ENCODE results near the gene CNTNAP2.

CNTNAP2 gene

GRCh38 chr7:148083448-148083847 is 1966.8 kb downstream of the CNTNAP2 start:
- no peak for TF ChIP-seq CTCF (IDR thresholded peaks at IDR 0.05)
- Histone ChIP-seq H3K27ac (no peak overlapping the region), H3K4me3 (no peak overlapping the region)
- DNase-seq (ENCODE audit: low spot score), result no peak

GRCh38 chr7:148084138-148084537 is 1967.5 kb downstream of the CNTNAP2 start:
- TF ChIP-seq CTCF (IDR thresholded peaks at IDR 0.05), result peak; percentile 34
- no peak for DNase-seq (ENCODE audit: low spot score)
- Histone ChIP-seq H3K4me3 (no peak overlapping the region), H3K27ac (no peak overlapping the region)

DNA sequence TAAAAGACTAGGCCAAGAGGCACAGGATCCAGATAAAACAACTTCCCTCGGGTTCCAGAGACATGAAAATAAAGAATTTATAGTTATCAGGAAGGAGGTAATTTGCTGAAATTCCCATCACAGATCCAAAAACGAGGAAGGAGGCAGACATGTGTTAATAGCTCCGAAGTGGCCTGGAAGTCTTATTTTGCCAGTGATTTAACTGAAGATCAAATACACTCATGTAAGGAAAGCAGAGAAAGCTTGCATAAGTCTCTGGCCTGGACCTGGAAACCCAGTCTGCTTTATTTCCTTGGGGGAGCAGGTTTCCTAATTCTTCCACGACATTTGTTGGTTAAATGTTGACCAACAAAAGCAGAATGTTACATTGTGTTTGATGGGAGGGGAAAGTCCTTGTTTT is 1975.3 kb downstream of the CNTNAP2 start:
- H3K27ac ChIP-seq, result no peak overlapping the region
- TF ChIP-seq CTCF (IDR thresholded peaks at IDR 0.05), result no peak
- no peak overlapping the region for H3K4me3 ChIP-seq
- DNase-seq (ENCODE audit: low spot score), result no peak

DNA sequence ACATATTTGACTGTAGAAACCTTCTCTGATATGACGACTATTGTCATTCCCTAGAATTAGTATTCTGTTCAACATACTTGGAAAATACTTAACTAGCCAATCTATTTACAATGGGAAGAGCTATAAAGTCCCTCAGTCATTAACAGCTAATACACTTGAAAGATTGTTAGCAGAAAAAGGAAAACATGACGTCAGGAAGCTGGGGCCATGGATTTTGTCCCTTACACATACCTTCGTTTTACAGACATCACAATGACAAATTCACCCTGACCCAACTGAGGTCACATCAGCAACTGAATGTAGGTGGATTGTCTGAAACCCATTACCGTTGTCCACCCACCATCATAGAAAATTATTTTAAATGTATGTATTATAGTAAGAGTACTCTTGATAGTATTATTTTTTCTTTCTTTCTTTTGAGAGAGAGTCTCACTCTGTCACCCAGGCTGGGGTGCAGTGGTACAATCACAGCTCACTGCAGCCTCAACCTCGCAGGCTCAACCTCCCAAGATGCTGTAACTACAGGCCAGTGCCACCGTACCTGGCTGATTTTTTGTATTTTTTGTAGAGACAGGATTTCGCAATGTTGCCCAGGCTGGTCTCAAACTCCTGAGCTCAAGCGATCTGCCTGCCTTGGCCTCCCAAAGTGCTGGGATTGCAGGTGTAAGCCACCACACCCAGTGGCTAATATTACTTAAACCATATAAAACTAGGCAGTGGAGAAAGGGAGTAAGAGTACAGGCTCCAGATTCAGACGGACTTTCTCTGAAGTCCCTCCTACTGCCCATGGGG is 1977.0 kb downstream of the CNTNAP2 start:
- TF ChIP-seq CTCF (IDR thresholded peaks at IDR 0.05), result no peak
- H3K27ac ChIP-seq, result no peak overlapping the region
- no peak overlapping the region for H3K4me3 ChIP-seq
- DNase-seq (ENCODE audit: low spot score), result no peak

GRCh38 chr7:148095066-148095465 is 1978.5 kb downstream of the CNTNAP2 start:
- H3K27ac ChIP-seq, result no peak overlapping the region
- TF ChIP-seq CTCF (IDR thresholded peaks at IDR 0.05), result no peak
- DNase-seq (ENCODE audit: low spot score), result no peak
- no peak overlapping the region for H3K4me3 ChIP-seq

DNA sequence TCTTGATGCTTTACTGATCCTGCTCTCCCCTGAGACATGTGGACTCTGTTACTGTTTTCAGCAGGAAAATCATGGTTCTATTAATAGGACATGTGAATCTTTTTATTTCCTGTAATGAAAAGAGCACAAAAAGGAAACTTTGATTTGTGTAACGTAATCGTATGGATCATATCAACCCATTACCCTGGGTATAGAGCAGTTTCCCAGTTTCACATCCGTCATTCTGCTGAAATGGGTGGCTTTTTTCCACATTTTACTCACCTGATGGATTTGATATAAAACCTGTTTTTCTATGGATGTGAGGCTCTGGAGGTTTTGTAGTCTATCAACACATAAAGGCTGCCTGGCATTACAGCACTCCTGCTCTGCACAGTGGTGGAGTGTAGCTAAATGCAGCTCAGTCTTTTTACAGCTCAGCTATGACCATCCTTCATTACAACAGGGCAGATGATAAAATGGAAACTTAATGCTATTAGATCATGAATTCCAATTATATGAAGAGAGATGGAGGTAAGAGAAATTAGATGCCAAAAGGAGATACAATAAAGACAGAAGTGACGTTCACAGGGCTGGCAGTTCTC is 1987.6 kb downstream of the CNTNAP2 start:
- Histone ChIP-seq H3K4me3 (no peak overlapping the region), H3K27ac (no peak overlapping the region)
- no peak for TF ChIP-seq CTCF (IDR thresholded peaks at IDR 0.05)
- no peak for DNase-seq (ENCODE audit: low spot score)

DNA sequence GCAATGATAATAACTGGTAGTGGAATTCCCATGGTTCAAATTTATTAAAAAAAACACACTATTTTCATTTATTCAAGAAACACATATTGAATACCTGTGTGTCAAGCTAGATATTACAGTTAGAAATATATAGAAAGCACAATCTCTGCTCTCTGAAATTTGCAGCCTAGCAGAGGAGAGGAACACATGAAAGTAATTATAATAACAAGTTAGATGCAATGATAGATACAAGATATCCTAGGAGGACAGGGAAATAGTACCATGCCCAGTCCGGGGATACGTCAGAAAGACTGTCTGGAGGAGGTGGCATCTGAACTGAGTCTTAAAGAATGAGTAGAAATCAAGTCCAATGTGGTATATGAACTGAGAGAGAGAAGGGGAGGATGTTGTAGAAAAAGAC is 1988.3 kb downstream of the CNTNAP2 start:
- no peak for TF ChIP-seq CTCF (IDR thresholded peaks at IDR 0.05)

More for the DNA sequence above, 1988.3 kb downstream of the CNTNAP2 start:
- Histone ChIP-seq H3K27ac (no peak overlapping the region), H3K4me3 (no peak overlapping the region)
- DNase-seq (ENCODE audit: low spot score), result no peak

Data from coronary artery (tissue), 2 donors.